ENCODE measurements around the gene UBLCP1.
A peak's percentile ranks its signal among the peaks of the same experiment; 100 is the strongest.
"Not testable (repeated sequence)": the region's sequence is repeated elsewhere in the genome, so short reads cannot be mapped to it uniquely, and the experiment has no call there.

UBLCP1 gene

GRCh38 chr5:159262859-159263568 is at the start of gene UBLCP1:
Gene UBLCP1, plus strand, starts transcription at chr5:159263290. Its CDS starts 5,626 bp downstream, at chr5:159268916.
- DNase-seq, result peak; percentile 77

- DNase-seq, result no peak
Measured at GRCh38 chr5:159214486-159215271, 48.4 kb upstream of the UBLCP1 start.

GRCh38 chr5:159215886-159216285 is 47.2 kb upstream of the UBLCP1 start:
- DNase-seq, result no peak

DNA sequence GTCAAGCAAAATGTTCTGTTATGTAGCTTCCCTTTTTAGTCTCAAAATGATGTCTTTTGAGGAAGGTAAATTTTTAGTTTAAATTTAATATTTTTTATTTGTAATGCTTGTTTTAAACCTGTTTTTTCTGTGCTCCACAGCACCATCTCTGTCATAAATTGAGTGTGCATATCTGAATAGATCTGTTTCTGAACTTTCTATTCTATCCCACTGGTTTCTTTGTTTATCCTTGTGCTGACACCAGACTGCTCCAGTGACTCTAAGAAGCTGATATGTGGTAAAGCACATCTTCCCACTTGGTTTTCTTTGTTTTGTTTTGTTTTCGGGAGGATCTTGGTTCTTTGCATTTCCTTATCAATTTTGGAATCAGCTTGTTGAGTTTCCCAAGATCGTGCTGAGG is 46.6 kb upstream of the UBLCP1 start:
- no peak for DNase-seq

DNA sequence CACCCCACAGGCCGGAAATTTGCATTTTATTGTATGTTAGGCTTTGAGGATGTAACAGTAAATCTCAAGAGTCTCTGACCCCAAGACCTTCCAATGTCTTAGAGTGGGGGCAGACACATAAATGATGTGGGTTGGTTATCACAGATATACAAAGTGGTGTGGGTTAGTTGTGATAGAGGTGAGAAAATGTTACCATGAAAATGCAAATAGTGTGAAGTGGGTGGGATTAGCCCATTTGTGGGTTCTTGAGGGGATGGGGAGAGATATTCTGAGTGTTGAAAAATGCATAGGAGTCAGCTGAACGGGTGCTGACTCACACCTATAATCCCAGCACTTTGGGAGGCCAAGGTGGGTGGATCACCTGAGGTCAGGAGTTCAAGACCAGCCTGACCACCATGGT is 45.9 kb upstream of the UBLCP1 start:
- DNase-seq, result no peak

- no peak for DNase-seq
Measured at GRCh38 chr5:159218595-159219023, 44.5 kb upstream of the UBLCP1 start.

GRCh38 chr5:159220206-159220605 is 42.9 kb upstream of the UBLCP1 start:
- no peak for DNase-seq

DNA sequence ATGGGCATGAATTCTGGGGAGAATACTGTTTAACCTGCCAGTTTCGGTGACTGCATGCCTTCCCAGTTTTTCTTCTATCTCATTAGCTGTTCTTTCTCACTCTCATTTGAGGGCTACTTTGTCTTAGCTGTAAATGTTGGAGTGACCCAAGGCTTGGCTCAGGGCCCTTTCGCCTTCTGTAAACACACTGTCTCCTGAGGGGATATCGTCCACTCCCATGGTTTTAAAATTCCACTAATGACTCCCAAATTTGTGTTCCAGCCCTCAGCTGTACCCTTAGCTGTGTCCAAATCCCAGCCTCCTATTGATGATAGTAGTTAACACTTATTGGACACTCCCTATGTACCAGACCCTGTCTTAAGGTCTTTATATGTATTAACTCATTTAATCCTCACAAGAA is 39.6 kb upstream of the UBLCP1 start:
- DNase-seq, result no peak

- no peak for DNase-seq
Measured at GRCh38 chr5:159224471-159224870, 38.6 kb upstream of the UBLCP1 start.

- DNase-seq, result no peak
Measured at GRCh38 chr5:159226451-159226850, 36.6 kb upstream of the UBLCP1 start.

- DNase-seq, result no peak
Measured at GRCh38 chr5:159227452-159227851, 35.6 kb upstream of the UBLCP1 start.

DNA sequence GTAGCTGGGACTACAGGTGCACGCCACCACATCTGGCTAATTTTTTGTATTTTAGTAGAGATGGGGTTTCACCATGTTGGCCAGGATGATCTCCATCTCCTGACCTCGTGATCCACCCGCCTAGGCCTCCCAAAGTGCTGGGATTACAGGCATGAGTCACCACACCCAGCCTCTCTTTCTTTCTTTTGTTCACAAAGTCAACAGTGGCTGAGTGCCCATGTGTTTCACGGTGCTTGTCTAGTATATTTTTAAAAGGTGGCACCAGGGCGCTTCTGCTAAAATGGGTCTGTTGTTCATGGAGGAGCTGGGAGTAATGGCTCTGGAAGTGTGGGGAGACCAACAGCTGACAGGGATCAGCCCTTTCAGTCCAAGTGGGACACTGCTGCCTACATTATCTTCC is 35.0 kb upstream of the UBLCP1 start:
- DNase-seq, result not testable (repeated sequence)

GRCh38 chr5:159230657-159231056 is 32.4 kb upstream of the UBLCP1 start:
- DNase-seq, result no peak

- DNase-seq, result no peak
Measured at GRCh38 chr5:159231167-159231566, 31.9 kb upstream of the UBLCP1 start.

DNA sequence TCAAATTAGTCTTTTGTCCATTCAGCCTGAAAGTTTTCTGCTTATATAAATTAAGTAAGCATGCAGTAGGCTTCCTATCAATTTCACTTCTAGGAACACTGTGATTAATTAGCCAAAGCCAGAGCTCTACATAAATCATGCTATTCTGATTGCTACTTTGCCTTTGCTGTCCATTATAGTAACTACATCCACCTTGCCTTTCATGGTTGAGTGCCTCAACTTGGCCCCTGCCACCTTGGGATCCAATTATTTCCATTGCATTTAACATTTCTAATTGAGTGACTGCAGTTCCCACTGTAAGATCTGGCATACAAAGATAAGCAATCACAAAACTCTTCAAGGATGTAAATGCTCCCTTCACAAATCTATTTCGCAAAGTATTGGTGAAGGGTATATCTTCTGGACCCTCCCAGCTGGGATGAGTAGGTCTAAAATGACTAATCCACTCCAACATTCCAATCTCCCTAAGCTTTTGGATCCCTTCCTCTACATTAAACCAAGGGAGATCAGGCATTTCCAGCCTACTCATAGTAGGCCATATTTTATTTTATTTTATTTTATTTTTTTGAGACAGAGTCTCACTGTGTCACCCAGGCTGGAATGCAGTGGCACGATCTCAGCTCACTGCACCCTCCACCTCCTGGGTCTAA is 27.1 kb upstream of the UBLCP1 start:
- DNase-seq, result not testable (repeated sequence)

DNA sequence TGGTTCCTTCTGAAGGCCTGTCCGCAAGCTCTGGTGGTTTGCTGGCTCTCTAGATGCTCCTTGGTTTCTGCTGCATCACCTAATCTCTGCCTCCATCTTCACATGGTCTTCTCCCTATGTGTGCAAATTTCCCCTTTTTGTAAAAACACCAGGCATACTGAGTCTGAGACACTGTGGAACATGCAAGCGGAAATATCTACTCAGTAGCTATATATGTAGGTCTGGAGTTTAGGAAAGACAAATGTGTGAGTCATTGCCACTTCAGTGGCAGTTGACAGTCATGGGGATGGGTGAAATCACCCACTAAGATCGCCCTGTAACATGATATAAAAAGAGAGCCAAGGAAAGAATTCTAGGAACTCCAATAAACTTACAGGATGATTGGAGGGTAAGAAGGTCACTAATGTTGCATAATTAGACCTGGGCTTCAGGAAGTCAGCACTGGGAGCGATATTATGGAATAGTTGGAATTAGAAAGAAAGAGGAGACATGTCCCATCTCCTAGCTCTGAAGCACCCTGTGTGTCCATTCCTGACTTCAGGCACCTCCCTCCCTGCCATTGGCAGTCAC is 22.7 kb upstream of the UBLCP1 start:
- DNase-seq, result no peak

DNA sequence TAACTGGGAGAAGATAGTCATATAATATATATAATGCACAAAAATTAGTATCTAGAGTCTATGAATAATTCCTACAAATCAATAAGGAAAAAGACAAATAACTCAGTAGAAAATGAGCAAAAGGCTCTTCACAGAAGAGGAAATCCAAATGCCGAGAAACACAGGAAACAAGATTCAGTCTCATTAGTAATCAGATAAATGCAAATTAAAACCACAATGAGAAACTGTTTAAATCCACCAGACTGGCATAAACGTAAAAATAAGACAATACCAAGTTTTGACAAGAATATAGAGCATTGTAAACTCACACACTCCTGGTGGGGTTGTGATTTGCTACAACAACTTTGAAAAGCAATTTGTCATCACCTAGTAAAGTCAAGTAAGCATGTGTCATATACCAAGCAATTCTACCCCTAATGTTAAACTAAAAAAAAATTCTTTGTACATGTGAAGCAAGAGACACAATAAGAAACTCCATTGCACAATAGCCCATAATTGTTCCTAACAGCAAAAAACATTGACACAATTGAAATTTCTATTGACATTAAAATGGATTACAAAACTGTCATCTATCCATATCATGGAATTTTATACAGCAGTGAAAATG is 21.0 kb upstream of the UBLCP1 start:
- no peak for DNase-seq

- DNase-seq, result no peak
Measured at GRCh38 chr5:159242656-159243055, 20.4 kb upstream of the UBLCP1 start.

DNA sequence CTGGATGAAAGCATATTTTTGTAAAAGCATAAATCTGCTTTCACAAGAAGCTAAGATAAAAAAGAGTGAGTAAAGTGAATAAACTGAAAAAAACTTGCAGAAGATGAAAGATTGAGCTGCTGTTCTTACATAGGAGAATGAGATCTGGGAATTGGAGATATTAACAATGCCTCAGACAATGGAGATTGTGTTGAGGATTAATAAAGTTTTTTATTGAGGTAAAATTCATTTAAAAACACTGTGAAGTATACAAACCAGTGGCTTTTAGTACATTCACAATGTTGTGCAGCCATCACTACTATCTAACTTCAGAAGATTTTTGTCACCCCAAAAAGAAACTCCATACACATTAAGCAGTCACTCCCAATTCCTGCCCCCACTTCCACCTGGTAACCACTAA is 19.7 kb upstream of the UBLCP1 start:
- no peak for DNase-seq

DNA sequence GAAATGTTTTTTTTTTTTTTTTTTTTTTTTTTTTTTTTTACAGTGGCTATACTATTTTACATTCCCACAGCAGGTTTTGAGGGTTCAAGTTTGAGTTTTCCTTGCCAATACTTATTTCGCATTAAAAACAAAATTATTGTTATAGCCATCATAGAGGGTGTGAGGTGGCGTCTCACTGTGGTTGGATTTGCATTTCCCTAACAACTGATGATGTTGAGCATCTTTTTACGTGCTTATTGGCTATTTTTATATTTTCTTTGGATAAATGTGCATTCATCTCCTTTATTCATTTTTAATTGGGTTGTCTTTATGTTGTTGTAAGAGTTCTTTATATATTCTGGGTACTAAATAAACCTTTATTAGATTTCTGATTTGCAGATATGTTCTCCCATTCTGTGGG is 18.9 kb upstream of the UBLCP1 start:
- no peak for DNase-seq

DNA sequence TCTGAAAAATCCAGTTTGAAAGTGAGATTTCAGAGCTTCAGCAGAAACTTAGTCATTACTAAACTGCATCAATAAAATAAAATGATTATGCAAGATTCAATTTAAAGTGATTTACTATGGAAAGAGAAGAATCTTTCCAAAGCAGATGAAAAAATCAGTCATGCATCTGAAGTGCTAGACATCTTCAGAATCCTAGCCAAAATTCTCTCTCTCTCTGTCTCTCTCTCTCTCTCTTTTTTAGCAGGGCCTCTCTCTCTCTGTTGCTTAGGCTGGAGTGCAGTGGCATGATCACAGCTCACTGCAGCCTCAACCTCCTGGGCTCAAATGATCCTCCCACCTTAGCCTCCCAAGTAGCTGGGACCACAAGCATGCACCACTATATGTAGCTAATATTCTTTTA is 18.2 kb upstream of the UBLCP1 start:
- no peak for DNase-seq

DNA sequence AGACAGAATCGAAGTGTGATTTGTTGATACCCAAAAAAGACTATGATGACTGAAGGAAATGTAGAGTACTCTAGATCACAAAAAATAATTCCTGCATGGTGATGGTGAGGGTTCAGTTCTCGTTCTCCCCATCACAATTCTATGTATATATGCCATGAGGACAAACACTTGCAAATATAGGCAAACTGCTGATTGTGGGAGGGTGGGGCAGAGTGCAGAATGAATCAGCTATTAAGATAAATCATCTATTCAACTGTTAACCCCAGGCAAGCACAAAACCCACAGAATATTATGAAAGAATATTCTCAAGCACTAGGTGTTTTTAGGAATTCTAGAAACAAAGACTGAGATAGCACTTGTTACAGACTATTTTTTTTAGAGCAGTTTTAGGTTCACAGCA is 13.9 kb upstream of the UBLCP1 start:
- DNase-seq, result no peak

DNA sequence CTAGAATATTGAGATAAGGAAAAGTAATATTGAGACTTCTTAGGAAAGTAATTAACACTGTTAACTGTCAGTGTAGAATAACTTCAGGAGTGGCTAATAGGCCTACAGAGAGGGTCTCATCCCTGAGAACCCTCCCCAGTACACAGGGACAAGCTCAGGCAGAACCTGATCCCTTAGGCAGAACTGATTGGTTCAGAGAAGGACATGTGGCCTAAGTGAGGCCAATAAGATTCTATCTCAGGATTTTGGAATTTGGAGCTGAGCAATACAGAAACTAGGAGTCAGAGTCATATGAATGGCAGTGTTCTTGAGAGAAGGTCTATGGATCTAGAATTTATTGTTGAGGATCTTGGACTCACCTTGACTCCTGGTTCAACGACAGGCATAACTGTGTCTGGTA is 10.9 kb upstream of the UBLCP1 start:
- DNase-seq, result no peak
